HG03378 (cell line): Measurements from ENCODE around the gene PTGER4.

Source experiments
- ATAC-seq: cut with Tn5 transposase; IDR thresholded peaks from one replicate; pipeline ENCODE4 v1.9.1; 2021; ENCODE audit warnings: mild to moderate bottlenecking, moderate library complexity; ENCODE audit not compliant: unreplicated experiment

Gene PTGER4

DNA sequence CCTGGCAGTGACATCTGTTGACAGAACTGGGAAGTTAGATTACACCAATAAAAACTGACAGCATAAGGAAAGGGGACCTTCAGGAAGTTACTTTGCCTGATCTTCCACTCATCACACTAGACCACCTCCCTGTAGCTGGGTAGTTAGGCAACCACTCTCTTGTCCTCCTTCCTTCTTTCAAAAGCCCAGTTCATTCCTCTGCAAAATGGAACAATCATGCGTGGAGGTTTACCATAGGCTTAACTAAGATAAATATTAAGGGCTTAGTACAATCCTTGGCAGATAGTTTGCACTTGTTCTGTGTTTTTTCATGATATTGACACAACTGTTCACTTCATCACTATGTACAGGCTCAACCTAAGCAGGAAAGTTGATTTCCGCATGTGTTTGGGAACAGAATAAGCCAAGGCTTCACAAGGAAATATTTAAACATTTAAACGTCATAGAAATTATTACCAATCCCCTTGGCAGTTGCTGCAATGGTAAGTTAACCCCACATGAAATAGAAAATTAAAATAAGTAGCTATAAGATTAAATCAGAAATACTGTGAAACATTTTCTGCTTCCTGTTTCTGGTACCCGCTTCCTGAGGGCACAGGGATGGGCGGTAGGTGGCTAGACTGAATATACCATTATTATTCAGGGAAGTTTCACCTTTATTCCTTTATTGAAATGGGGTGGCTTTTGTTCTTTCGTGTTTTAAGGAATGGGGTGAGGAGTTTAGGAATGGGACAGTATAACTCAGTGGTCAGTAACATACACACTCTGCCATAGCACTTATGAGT is 9.9 kb upstream of the PTGER4 start:
- no peak for ATAC-seq

DNA sequence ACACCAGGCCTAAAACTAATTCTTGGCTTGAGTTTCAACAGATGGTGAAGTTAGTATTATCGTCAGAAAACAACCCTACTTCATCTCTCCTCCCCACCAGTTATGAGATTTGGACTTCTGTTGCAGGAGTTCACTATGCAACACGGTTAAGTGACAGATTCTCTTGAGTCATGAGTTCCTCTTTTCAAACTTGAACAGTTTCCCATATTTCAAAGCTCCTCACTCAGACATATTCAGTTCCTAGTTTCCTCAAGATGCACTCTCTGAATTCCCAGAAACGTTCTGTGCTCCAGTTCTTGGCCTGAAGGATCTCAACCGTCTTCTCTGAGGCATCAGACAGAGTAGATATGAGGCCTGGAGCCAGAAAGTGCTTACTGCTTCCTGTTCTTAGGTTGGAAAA is 7.3 kb upstream of the PTGER4 start:
- no peak for ATAC-seq

DNA sequence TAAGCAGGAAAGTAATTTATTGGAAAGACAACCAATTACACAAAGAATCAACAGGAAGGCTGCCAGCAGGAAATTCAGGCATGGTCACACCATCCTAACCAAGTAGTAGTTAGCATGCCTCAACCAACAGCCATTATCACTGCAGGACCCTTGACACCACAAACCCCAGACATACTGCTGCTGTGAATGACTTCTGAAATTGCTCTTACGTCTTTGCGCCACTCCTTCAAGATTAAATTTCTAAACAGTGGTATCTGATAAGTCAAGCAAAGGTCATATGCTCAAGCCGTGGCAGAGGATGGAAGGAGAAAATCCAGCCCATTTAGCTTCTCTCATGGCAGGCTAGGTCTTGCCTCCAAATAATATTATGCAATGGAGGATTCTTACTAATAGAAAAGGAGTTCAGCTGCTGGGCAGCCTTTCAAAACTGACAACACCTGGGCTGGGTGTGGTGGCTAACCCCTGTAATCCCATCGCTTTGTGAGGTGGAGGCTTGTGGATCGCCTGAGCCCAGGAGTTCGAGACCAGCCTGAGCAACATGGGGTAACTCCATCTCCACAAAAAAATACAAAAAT is 5.0 kb upstream of the PTGER4 start:
- no peak for ATAC-seq

DNA sequence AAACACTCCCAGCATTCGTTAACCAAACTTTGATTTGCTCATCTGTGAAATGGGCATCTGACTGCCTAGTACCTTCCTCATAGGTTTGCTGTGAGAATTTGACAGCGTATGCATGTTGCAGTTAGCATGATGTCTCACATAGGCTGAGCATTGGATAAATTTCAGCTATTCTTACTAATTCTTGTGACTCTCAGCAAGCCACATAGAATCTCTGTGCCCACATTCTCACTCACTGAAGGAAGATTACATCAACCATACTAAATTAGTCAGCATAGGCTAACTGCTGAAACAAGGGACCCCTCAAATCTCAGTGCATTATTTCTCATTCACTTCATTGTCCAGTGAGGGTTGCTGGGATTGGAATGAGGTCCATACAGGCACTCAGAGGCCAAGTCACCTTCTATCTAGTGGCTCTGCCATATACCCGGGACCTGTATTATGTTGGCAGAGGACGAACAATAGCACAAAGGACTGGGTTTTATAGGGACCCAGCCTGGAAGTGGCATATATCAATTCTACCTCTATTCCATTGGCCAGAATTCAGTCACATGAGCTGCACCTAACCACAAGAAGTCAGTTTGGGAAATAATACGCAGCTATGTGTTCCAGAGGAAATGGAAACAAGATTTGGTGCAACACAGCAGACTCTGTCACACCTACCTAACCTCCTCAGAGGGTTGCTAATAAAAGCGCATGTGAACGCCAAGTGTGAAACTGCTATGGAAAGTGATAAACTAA is 4.2 kb upstream of the PTGER4 start:
- ATAC-seq = peak; percentile 30

DNA sequence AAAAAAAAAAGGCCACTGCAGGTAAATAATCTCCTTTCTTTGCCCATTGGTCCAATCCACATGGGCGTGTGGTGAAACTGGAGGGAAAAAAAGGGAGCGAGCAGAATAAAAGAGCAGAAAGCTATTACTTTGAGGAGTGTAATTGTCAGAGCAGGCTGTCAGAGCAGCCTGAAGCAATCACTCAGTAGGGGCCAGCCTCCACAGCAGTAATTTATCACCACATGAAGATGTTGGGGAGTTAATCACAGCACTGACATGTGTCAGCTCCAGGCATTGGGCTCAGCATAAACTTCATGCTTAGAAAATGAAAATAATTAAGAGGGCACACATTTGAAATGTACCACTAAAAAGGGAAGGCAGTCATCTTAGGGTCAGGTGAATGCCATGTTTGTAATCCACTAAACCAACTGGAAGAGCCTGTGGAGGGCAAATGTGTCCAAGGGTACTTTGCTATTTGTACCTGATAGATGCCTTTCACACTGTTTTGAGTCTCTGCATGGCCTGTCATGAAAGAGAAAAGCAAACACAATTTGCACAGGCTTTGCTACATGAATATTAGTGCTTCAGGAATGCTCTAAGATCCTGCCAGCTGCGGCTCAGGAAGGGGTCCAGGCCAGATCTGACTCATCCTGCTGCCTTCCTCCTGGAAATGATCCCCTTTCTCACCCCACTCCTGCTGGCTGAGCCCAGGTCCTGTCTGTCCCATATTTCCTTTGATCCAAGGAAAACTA is 2.9 kb upstream of the PTGER4 start:
- ATAC-seq = no peak

DNA sequence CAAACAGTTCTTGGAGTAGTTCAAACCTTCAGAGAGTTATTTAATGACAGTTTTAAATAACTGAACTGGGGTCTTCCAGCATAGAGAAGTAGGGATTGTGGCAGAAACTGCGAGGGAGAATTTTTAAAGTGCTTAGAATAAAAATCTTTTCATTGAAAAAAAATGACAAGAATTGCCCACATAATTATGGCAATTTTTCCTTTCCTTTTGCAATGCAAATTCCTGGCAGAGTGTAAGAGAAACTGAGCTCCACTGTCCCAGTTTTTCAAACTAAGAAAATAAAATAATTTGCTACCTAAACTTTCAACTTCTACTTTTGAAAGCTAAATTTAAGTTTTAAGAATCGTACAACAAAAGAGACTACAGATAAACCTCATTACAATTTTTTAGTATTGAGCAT is 2.3 kb upstream of the PTGER4 start:
- ATAC-seq = no peak

DNA sequence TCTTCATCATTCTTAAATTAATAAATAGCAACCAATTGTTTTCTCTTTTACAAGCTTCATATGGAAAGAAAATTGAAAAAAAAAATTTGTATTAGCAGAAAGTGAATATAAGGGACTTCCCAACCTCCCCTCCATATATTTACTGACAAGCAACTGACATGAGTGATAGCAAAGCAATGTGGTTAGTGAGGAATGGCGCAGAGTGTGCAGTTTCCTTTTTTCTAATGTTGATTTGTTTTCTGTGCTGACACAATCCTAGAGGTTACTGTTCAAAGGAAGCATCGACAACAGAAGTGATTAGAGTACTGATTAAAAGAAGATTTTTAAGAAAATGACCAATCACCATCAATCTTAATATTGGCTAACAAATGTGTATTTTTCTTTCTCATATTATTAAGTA is 1.7 kb upstream of the PTGER4 start:
- ATAC-seq = peak; percentile 21

DNA sequence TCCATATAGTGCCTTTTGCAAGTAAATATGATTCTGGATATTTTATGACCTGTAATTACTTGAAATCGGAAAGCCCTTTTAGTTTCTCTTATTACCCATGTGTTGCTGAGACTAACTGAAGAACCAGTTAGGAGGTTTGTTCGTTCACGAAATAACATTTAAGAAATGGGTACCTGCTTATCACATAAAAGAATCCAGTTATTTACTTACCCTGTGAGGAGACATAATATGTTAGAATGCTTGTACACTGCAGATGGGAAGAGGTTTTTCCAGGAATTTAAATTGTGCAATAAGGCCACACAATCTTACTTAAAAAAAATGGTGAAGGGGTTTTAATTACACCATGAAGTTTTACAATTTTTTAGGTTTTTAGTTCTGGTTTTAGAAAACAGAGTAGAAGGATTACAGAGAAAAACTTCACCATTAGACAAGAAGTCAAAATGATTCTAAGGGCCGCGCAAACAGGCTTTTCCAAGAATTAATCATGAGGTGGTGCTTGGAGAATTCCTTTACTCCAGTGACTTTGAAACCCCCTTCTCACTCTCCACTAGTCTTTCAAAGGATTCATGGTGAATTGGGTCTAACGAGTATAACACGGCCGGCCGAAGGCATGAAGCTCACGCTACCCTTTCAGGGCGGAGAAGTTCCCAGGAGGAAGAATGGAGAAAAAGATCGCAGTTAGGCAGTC is 1.1 kb upstream of the PTGER4 start:
- no peak for ATAC-seq

DNA sequence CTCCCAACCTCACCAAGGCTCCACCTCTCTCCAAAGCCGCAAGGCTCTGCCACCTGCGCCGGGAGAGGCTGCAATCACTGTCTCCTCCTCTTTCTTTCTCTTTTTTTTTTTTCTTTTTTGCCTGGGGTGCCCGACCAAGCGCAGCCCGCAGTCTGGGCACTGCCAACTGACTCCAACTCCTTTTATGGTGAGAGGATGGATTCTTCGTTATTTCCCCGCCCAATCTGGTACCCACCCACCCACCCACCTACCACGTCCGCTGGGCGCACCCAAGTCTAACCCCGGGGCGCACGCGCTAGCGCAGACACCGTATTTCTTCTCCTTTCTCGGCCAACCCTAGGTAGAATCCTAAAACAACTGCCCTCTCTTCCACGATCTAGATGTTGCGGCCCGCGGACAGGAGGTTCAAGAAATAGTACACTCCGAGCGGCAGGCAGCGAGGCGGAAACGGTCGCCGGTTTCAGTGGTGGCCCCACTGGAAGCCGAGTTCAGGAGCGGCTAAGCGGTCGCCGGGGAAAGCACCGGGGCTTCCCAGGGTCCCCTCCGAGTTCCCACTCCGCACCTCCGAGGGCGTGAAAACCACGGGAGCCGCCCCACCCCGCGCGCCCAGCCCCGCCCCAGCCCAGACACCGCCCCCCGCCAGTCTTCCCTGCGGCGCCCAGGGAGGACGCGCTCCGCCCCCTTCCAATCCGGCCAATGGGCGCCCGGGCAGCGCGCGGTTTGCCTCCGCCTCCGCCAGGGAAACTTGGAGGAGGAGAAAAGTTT is 385 bp upstream of the PTGER4 start:
- peak; percentile 51 for ATAC-seq

DNA sequence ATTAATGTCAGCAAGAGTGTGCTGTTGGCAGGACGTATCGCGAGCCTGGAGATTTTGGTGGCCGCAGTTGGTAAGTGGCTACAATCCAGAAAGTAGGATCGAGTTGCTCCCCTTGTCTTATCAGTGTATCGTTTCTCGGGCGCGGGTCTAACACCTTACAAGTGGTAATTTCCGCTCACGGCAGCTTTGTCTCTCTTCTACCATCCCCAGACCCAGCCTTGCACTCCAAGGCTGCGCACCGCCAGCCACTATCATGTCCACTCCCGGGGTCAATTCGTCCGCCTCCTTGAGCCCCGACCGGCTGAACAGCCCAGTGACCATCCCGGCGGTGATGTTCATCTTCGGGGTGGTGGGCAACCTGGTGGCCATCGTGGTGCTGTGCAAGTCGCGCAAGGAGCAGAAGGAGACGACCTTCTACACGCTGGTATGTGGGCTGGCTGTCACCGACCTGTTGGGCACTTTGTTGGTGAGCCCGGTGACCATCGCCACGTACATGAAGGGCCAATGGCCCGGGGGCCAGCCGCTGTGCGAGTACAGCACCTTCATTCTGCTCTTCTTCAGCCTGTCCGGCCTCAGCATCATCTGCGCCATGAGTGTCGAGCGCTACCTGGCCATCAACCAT is 1.1 kb downstream of the PTGER4 start:
- no peak for ATAC-seq

DNA sequence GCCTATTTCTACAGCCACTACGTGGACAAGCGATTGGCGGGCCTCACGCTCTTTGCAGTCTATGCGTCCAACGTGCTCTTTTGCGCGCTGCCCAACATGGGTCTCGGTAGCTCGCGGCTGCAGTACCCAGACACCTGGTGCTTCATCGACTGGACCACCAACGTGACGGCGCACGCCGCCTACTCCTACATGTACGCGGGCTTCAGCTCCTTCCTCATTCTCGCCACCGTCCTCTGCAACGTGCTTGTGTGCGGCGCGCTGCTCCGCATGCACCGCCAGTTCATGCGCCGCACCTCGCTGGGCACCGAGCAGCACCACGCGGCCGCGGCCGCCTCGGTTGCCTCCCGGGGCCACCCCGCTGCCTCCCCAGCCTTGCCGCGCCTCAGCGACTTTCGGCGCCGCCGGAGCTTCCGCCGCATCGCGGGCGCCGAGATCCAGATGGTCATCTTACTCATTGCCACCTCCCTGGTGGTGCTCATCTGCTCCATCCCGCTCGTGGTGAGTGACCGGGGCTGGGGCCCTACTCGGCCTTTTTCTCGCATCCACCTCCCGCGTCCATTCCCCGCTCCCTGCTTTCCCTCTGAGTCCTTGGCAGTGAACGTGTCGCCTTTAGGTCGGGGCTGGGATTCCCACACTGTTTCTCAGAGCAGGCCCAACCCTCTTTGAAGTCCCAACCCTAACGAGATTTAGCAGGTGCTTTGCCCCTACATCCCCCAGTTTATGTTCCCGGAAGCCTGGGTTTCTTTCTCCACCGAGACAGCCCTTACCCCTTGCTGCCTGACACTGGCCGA is 1.8 kb downstream of the PTGER4 start:
- ATAC-seq = peak; percentile 17

DNA sequence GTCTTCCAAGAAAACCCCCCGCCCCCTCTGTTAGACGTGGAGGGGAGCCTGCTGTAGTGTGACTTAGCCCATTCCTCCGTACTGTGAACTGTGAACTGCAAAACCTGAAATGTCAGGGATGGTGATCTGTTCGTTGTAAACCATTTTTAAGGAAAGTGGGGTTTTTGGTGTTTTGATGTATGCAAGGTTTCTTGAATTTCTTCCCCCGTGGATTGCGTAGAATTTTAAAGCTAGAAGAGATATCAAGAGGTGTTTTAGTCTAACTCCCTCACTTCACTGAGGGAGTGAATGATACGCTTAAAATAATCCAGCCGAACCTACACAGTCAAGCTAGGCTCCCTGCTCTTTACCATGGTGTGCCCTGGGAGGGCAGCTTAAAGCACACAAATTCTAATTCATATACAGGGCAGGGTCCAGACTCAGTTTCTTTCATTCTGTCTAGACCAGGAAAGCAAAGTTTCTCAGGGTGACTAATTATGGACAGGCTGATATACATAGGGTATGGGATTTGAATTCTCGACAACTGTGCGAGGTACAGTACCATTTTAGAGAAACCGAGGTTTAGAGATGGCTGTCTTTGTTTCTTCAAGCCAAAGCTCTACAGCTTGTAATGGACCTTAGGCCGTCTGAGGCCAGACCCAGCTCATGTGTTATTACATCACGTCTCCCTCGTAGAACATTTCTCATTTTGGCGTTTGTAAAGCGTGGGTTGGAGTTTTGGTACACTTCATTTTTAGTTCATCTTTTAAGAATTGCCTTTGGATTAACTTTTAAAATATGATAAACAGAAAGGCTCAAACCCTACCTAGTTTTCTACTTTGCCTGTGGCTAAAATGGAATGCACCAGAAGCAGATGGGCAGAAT is 2.7 kb downstream of the PTGER4 start:
- ATAC-seq = no peak

DNA sequence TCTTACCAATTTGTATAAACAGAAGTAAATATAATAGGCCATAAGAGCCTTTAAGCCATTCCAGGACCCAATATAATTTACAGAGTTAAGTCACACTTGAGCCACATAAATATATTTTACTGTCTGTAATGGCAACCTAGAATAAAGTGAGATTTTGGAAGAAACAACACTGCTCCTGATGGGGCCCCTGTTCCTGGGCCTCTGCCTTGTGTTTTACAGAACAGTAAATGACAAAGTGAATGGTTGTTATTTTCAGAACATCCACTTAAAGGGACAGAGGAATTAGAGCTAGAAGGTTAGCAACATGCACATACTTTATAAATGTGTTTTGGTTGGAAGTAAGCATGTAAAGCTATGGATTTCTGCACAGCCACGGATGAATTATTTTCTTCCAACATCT is 3.6 kb downstream of the PTGER4 start:
- no peak for ATAC-seq

DNA sequence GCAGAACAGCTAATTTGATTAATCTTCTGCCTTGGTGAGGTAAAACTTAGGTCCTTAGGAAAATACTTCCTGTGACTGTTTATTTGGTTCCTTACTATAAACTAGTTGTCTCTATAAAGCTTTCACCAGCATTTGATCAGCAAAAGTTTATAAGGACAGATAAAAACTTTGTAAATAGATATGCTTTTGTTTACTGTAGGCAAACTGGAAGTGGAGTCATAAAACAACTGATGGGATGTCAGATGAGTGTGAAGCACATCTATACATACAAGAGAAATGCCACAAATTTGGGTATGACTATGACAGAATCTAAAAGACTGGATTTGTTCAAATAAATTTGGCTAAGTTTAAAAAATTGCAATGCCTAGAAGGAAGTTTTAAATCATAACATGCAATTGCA is 5.5 kb downstream of the PTGER4 start:
- no peak for ATAC-seq

DNA sequence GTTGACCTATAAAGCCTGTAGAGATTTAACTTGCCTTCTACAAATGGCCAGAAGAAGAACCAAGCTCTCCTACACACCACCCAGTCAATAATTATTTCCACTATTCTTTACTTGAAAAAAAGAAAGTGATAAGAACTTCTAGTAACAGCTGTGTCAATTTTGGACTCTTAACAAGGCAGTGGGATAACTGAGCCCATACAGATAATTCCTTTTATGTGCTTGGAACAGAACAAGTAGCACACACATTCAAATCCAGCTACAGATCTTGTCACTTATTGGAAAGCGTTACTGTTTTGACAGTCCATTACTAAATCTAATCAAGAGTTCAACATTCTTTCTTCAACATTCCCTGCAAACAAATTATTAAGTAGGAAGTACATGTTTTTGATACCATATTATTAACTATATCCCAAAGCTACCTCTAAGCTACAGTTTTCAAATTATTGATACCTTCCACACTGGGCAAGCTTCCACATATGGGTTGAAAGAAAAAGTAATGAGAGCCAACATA is 6.3 kb downstream of the PTGER4 start:
- ATAC-seq = no peak

DNA sequence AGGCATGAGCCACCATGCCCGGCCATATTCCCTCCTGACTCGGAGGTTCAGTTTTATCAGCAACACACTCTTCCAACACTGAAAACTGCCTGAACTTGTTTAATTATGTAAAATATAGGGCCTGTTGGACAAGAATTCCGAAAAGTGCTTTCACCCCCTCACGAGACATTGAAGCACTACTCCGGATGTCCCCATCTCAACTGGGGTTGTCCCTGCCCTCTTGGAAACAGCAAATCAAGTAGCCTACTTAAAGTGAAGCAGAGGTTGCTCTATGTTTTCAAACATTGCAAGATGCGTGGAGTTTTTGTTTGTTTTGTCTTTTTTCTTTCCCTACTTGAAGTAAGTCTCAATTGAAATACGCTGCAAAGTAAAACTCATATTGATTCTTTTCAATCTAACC is 7.6 kb downstream of the PTGER4 start:
- ATAC-seq = no peak

DNA sequence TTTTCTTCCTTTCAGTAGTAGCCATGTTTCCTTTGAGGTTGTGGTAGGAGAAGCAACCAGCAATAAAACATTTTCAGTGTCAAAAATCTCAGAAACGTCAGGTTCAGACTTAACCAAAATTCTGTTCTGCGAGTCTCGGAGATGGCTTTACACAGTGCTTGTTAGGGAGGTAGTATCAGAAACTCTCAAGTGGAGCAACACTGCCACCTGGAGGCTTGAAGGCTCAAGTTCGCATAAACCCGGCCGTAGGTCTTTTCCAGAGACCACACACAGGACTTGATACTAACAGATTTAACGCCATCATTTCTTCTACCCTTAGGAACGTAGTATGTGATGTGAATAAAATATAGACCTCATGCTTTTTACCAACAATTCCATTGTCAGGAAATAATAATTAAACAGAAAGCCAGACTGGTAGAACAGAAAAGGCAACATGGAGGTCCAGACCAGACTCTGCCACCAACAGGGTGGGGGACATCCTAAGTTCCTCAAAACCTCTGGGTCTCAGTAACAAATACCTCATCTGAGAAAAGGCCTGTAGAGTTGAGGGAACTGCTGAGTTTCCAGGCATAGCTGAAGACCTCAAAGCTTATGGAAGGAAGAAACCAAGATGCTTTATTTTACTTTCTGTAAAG is 8.5 kb downstream of the PTGER4 start:
- peak; percentile 85 for ATAC-seq
